GM19467 (cell line): Measurements from ENCODE around the gene CAMSAP2.

Experiments
- ATAC-seq: cut with Tn5 transposase; IDR thresholded peaks from one replicate; pipeline ENCODE4 v1.9.1; 2021; ENCODE audit warnings: mild to moderate bottlenecking, moderate library complexity; ENCODE audit not compliant: unreplicated experiment

Gene CAMSAP2

GRCh38 chr1:200738327-200738948 lies at the start of gene CAMSAP2:
CAMSAP2 (plus strand) TSS chr1:200738893; CDS start chr1:200739828, 935 bp downstream.
- peak; percentile 38 for ATAC-seq

- no peak for ATAC-seq
These were observed 46.4 kb upstream of the CAMSAP2 start for GRCh38 chr1:200692316-200692715.

GRCh38 chr1:200693327-200693726 lies 45.4 kb upstream of the CAMSAP2 start:
- ATAC-seq, result no peak

GRCh38 chr1:200694738-200695137 lies 44.0 kb upstream of the CAMSAP2 start:
- ATAC-seq, result no peak

GRCh38 chr1:200699871-200700270 lies 38.8 kb upstream of the CAMSAP2 start:
- no peak for ATAC-seq

- no peak for ATAC-seq
These were observed 33.6 kb upstream of the CAMSAP2 start for GRCh38 chr1:200704986-200705500.

GRCh38 chr1:200706111-200706814 lies 32.4 kb upstream of the CAMSAP2 start:
- ATAC-seq, result no peak

GRCh38 chr1:200707116-200707515 lies 31.6 kb upstream of the CAMSAP2 start:
- no peak for ATAC-seq

GRCh38 chr1:200708161-200708560 lies 30.5 kb upstream of the CAMSAP2 start:
- ATAC-seq, result no peak

GRCh38 chr1:200708769-200709168 lies 29.9 kb upstream of the CAMSAP2 start:
- no peak for ATAC-seq

- no peak for ATAC-seq
These were observed 28.5 kb upstream of the CAMSAP2 start for GRCh38 chr1:200710166-200710565.

GRCh38 chr1:200714504-200715187 lies 24.0 kb upstream of the CAMSAP2 start:
- no peak for ATAC-seq

GRCh38 chr1:200720199-200720598 lies 18.5 kb upstream of the CAMSAP2 start:
- ATAC-seq, result no peak

GRCh38 chr1:200724064-200724463 lies 14.6 kb upstream of the CAMSAP2 start:
- ATAC-seq, result no peak

- no peak for ATAC-seq
These were observed 11.4 kb upstream of the CAMSAP2 start for GRCh38 chr1:200727257-200727656.

- no peak for ATAC-seq
These were observed 8.8 kb upstream of the CAMSAP2 start for GRCh38 chr1:200729863-200730262.

GRCh38 chr1:200731654-200732332 lies 6.9 kb upstream of the CAMSAP2 start:
- ATAC-seq, result no peak

GRCh38 chr1:200732438-200732837 lies 6.3 kb upstream of the CAMSAP2 start:
- ATAC-seq, result no peak

GRCh38 chr1:200733907-200734306 lies 4.8 kb upstream of the CAMSAP2 start:
- no peak for ATAC-seq

GRCh38 chr1:200737647-200738291 lies 924 bp upstream of the CAMSAP2 start:
- ATAC-seq, result no peak
